ENCODE measurements around the gene MGAT5B.

DNA sequence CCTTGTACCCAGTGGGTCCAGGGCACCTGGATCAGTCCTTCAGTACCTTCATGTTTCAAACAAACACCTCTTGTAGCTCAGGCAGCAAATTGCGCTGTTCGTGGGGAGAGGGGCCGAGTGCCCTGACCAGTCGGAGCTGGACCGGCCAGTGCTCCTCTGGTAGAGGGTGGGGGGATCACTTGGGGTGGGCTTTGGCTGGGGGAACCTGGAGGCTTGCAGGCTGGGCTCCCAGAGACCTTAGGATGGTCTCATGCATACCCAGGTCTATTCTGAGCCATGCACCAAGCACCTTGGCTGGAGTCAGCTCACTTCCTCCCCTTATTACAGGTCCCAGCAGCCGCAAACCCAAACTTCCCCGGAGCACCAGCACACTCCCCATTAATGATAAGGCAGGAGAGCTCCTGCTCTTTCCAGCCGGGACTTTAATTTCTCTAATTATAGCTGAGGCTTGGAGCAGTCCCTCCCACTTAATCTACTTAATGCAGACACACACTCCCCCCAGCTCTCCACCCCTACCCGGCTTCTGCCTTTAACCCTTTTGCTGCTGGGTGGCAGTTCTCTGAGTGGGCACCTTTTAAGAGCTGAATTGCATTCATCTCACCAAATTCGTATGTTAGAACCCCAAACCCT lies 26.3 kb upstream of the MGAT5B start:
- TF ChIP-seq CTCF (conservative IDR thresholded peaks at IDR 0.05) (no peak), EZH2 (IDR thresholded peaks at IDR 0.05; ENCODE audit: low read depth) (no peak)

All from PC-9 (cell line).